Ramos (cell line): ENCODE results near the gene RALGAPA1.
"Not testable (repeated sequence)": the region's sequence is repeated elsewhere in the genome, so short reads cannot be mapped to it uniquely, and the experiment has no call there.

Experiments
- in situ Hi-C: fragments of 300-500 bp; cut with MboI; formaldehyde crosslinking; loops from one replicate; pipeline ENCODE4 v1.14.3; 2022; ENCODE audit warnings: low sequenced_read_pairs; ENCODE audit not compliant: unreplicated experiment

RALGAPA1 gene

DNA sequence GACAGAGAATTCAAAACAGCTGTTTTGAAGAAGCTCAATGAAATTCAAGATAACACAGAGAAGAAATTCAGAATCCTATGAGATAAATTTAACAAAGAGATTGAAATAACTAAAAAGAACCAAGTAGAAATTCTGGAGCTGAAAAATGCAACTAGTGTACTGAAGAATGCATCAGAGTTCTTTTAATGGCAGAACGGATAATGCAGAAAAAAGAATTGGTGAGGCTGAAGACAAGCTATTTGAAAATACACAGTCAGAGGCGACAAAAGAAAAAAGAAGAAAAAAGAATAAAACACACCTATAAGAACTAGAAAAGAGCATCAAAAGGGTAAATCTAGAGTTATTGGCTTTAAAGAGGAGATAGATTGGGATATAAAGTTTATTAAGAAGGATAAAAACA is 171.8 kb downstream of the RALGAPA1 start:
- in situ Hi-C loops: no loop called here

DNA sequence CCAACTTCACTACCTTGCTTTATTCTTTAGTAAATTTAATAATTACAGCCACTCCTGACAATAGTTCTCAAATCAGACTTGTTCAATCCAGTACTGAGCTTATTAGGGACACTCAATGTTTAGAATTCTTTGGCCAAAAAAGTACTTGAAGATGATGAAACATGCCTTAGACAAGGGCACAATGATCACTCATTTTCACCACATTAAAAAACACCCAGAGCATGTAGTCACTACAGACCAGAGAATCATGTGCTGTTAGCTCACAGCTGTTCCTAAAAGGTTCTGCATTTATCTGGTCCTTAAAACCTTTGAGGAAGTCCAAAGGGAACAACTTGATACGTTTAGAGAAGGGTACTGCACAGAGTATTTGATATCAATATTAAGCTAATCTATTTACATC is 176.4 kb downstream of the RALGAPA1 start:
- in situ Hi-C loops: no loop called here

DNA sequence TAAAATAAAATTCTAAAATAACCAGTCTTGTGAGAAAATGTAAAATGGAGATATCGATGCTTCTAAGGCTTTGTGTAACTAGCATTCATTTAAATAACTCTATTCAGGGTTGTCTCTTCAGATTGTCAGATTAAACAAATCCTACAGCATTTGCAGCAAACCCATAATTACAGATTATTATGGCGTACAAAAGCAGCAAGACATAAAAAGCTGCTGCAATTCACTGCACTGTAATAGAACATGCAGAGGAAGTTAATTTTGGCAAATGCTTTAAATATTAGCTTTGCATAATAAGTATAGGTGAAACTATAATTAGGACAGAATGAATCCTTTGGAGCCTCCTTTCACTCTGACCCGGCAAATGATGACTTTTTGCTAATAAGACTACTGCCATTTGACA is 176.8 kb downstream of the RALGAPA1 start:
- in situ Hi-C loops: no loop called here

DNA sequence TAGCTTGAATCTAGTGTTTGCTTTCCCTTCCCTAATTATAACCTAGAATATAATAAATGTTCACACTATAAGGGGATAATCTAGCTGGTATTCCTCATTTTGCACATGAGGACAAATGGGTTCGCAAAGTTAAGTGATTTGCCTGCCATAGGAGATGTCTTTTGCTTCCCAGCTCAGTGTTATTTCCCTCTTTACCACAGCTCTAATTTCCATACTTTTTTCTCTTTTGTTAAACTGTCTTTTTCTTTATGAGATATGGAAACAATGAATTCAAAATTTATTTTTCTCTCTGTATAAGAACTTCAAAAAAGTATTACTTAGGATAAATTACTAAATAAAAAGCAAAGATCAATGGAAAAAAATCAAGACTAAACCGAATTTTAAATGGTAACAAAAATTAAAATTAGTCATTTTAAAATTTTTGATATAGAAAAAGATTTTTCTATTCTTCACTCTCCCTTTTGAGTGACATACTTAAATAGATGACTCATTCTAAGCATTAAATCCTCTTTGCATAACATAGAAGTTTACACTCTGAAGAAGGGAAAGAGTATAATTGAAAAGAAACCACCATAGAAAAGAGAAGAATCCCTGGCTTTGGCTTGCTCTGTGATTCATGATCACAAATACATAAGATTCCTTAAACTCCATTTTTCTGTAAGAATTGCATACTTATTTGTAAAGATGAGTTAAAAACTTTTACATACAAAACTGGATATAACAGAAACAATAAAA is 177.9 kb downstream of the RALGAPA1 start:
- in situ Hi-C loops: no loop called here

GRCh38 chr14:35628989-35629388 is 180.1 kb downstream of the RALGAPA1 start:
- in situ Hi-C loops: no loop called here

- in situ Hi-C loops: not testable (repeated sequence)
These were observed 182.1 kb downstream of the RALGAPA1 start for GRCh38 chr14:35626947-35627346.

GRCh38 chr14:35621996-35622395 is 187.1 kb downstream of the RALGAPA1 start:
- in situ Hi-C loops: not testable (repeated sequence)

DNA sequence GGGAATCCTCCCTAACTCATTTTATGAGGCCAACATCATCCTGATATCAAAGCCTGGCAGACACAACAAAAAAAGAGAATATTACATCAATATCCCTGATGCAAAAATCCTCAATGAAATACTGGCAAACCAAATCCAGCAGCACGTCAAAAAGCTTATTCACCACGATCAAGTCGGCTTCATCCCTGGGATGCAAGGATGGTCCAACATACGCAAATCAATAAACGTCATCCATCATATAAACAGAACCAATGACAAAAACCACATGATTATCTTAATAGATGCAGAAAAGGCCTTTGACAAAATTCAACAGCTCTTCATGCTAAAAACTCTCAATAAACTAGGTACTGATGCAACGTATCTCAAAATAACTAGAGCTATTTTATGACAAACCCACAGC is 189.1 kb downstream of the RALGAPA1 start:
- in situ Hi-C loops: not testable (repeated sequence)

DNA sequence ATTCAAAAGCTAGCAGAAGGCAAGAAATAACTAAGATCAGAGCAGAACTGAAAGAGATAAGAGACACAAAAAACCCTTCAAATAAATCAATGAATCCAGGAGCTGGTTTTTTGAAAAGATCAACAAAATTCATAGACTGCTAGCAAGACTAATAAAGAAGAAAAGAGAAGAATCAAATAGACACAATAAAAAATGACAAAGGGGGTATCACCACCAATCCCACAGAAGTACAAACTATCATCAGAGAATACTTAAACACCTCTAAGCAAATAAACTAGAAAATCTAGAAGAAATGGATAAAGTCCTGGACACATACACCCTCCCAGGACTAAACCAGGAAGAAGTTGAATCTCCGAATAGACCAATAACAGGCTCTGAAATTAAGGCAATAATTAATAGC is 189.6 kb downstream of the RALGAPA1 start:
- in situ Hi-C loops: not testable (repeated sequence)

- in situ Hi-C loops: no loop called here
These were observed 191.6 kb downstream of the RALGAPA1 start for GRCh38 chr14:35617500-35617899.

DNA sequence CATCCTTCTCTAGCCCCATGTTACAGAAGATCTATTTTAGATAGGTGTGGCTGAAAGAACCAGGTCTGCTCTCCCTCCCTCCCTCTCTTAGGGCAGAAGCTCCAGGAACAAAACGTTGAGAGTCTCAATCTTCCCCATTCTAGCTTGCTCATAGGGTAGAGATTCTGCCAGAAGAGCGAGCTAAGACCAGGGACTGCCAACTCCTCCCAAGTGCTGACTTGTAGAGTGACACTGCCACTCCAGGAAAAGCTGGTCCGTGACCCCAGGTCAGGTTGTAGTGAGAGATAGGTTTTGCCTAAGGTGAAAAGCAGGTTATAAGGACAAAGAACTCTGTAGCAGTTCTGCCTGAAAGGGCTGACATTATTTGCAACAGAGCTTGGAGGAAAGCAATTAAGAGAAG is 201.7 kb downstream of the RALGAPA1 start:
- in situ Hi-C loops: no loop called here

DNA sequence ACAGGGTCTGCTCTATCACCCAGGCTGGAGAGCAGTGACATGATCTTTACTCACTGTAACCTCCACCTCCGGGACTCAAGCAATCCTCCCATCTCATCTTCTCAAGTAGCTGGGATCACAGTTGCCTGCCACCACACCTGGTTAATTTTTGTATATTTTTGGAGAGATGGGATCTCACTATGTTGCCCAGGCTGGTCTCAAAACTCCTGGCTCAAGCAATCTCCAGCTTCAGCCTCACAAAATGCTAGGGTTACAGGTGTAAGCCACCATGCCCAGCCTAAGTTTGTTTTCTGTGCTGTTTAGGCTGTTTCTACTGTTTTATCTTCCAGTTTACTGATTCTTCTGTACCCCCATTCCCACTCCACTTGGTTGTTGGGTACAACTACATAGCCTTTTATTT is 208.8 kb downstream of the RALGAPA1 start:
- in situ Hi-C loops: no loop called here

DNA sequence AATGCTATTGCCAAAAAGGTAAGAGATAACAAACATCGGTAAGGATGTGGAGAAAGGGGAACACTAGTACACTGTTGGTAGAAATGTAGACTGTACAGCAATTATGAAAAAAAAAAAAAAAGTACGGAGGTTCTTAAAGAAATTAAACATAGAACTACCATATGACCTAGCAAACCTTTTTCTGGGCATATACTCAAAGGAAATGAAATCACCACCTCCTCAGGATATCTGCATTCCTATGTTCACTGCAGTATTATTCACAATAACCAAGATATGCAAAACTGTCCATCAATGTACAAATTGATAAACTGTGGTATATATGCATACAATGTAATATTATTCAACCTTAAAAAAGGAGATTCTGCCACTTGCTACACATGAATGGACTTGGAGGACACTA is 214.5 kb downstream of the RALGAPA1 start:
- in situ Hi-C loops: no loop called here

DNA sequence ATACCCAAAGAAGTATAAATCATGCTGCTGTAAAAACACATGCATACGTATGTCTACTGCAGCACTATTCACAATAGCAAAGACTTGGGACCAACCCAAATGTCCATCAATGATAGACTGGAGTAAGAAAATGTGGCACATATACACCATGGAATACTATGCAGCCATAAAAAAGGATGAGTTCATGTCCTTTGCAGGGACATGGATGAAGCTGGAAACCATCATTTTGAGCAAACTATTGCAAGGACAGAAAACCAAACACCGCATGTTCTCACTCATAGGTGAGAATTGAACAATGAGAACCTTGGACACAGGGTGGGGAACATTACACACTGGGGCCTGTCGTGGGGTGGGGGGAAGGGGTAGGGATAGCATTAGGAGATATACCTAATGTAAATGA is 221.7 kb downstream of the RALGAPA1 start:
- in situ Hi-C loops: not testable (repeated sequence)

GRCh38 chr14:35578639-35579038 is 230.5 kb downstream of the RALGAPA1 start:
- in situ Hi-C loops: no loop called here

DNA sequence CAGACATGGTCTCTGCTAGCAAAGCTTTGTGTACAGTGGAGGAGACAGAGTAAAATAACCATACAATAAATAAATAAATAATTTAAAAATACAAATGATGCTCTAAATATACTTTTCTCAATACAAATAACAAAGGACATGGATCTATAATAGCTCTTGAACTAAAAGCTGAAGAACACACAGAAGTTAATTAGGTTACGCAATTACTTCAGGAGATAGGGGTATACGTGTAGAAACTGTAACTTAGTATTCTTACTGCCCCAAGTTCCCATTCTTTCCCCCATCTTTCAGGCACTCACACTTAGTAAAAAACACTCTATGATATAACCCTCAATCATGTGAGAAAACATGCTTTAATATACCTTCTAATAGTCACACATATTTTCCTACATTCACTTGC is 231.0 kb downstream of the RALGAPA1 start:
- in situ Hi-C loops: no loop called here

- in situ Hi-C loops: no loop called here
These were observed 232.2 kb downstream of the RALGAPA1 start for GRCh38 chr14:35576856-35577255.

DNA sequence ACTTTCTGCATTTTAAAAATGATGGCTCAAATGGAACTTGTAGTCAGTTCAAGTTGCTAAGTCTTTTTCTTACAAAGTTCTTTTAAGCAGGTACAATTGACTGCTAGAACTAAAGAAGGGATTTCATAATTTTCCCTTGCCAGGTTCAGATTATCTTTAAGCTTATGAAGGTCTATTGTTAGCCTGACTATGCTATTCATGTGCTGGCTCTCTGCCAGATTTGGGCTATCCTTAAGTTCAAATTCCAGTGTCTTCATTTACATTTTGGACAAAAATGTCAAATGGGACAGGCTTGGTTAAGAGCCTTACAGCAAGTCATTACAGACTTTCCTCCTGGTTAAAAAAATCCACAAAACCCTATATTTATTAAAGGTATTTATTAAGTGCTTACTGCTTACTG is 232.8 kb downstream of the RALGAPA1 start:
- in situ Hi-C loops: no loop called here

DNA sequence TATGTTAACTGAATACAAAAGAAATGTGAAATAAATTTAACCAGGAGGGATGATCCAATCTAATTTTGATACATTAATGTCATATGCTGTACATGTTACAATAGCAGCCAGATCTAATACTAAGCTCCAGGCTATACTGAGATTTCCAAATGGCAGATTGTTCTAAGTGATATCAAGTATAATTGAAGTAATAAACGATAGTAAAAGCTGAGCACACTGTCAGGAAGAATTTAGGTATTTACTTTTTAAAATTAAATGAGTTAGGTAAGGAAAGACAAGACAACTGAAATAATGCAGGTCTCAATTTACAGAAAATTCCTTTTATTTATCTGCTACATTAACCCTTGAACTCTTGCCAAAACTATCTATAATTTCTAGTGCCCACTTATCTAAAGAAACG is 235.2 kb downstream of the RALGAPA1 start:
- in situ Hi-C loops: no loop called here

GRCh38 chr14:35571598-35571997 is 237.5 kb downstream of the RALGAPA1 start:
- in situ Hi-C loops: no loop called here

GRCh38 chr14:35565871-35566464 is 243.1 kb downstream of the RALGAPA1 start:
- in situ Hi-C loops: no loop called here

DNA sequence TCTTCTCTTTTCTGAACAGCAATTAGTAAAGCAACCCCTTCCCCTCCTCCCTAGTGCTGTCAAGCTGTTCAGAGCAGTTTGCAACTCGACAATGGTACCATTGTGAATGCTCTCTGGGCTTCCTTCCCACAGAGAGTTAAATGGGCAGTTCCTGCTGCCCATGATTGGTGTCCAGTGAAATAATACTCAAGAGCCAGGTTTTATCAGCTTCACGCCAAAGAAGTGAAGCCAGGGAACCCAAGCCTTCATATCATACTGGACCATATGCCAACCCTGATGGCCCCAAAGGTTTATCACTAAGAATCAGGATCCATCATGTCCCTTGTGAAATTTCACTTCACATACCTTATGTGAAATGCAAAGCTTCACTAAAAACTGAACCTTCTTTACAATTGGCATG is 250.4 kb downstream of the RALGAPA1 start:
- in situ Hi-C loops: no loop called here
